ENCODE data around the gene NUAK1.

GRCh38 chr12:106090591-106091445 lies 47.9 kb downstream of the NUAK1 start:
- TF ChIP-seq POLR2A (IDR thresholded peaks at IDR 0.05) (no peak), POLR2AphosphoS5 (IDR thresholded peaks at IDR 0.05) (peak in 2 of 3 donors; percentile 38 to 53)
- TF ChIP-seq, protein P1, sequence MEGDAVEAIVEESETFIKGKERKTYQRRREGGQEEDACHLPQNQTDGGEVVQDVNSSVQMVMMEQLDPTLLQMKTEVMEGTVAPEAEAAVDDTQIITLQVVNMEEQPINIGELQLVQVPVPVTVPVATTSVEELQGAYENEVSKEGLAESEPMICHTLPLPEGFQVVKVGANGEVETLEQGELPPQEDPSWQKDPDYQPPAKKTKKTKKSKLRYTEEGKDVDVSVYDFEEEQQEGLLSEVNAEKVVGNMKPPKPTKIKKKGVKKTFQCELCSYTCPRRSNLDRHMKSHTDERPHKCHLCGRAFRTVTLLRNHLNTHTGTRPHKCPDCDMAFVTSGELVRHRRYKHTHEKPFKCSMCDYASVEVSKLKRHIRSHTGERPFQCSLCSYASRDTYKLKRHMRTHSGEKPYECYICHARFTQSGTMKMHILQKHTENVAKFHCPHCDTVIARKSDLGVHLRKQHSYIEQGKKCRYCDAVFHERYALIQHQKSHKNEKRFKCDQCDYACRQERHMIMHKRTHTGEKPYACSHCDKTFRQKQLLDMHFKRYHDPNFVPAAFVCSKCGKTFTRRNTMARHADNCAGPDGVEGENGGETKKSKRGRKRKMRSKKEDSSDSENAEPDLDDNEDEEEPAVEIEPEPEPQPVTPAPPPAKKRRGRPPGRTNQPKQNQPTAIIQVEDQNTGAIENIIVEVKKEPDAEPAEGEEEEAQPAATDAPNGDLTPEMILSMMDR (IDR thresholded peaks at IDR 0.05), result no peak
